22Rv1 (cell line): Measurements from ENCODE around the gene LTBP1.

Experiments
- ZFX ChIP-seq: fragments of 450-650 bp; IDR thresholded peaks from 2 replicates; pipeline ENCODE4 v1.6.1; 2017; ENCODE audit warnings: antibody characterized with exemption, borderline replicate concordance
- TF ChIP-seq, protein P1 (sequence below): fragments of 450-650 bp; IDR thresholded peaks from 2 replicates; pipeline ENCODE4 v1.5.1; 2017; ENCODE audit warnings: mild to moderate bottlenecking

DNA sequence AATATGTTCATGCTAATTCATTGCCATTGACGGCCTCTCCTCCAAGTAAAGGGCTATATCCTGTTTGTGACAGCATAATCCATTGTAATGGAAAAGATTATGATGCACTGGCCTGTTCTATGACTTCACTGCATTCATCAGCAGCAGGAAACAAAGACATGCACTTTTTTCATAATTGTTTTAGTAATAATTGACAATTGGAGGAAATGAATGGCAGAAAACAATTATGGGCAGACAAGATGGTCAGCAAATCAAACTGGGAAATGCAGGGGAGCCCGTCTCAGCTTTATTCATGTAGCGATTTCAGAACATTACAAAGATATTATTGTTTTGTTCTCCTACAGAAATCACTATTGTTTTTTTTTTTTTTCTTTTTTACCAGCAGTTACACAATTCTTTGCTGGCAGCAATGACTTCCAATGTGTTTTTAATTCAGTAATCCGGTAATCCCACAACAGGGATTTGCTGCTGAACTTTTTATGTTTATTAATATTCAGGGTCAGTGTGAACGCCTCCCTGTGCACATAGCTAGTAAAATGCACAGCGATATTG is 495.9 kb downstream of the LTBP1 start:
- TF ChIP-seq, protein P1, sequence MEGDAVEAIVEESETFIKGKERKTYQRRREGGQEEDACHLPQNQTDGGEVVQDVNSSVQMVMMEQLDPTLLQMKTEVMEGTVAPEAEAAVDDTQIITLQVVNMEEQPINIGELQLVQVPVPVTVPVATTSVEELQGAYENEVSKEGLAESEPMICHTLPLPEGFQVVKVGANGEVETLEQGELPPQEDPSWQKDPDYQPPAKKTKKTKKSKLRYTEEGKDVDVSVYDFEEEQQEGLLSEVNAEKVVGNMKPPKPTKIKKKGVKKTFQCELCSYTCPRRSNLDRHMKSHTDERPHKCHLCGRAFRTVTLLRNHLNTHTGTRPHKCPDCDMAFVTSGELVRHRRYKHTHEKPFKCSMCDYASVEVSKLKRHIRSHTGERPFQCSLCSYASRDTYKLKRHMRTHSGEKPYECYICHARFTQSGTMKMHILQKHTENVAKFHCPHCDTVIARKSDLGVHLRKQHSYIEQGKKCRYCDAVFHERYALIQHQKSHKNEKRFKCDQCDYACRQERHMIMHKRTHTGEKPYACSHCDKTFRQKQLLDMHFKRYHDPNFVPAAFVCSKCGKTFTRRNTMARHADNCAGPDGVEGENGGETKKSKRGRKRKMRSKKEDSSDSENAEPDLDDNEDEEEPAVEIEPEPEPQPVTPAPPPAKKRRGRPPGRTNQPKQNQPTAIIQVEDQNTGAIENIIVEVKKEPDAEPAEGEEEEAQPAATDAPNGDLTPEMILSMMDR, result no peak
- no peak for TF ChIP-seq ZFX
